Measurements from ENCODE around the gene ZC3H7A. TPM values are rescaled to one million over a fixed set of nuclear protein-coding genes. Genes with fewer than 3 reads are reported as not detected.

The ZC3H7A gene
- total and polyA plus RNA-seq, 2 of the 8 experiments (the other 6 are each of a cell fraction or from before 2014, with no cell fraction given): 32.0 to 55.9 TPM

GRCh38 chr16:11750056-11750455, 47.0 kb downstream of the ZC3H7A start:
- Histone ChIP-seq H2BK5ac (ENCODE audit: low read depth, low read length) (no peak overlapping the region), H4K91ac (replicated peaks; ENCODE audit: insufficient read length, low read length) (no peak overlapping the region), H2BK12ac (ENCODE audit: low read depth, low read length) (no peak overlapping the region), H4K5ac (ENCODE audit: insufficient read length, low read depth, low read length) (no peak overlapping the region), H3K4ac (replicated peaks; ENCODE audit: insufficient read length, low read depth, low read length) (no peak overlapping the region), H2BK20ac (ENCODE audit: low read length) (no peak overlapping the region), H3K23ac (ENCODE audit: insufficient read length) (no peak overlapping the region), H3K27ac (ENCODE audit: low read depth, low read length) (no peak overlapping the region), H2AK5ac (ENCODE audit: low read depth, low read length) (no peak overlapping the region), H3K36me3 (ENCODE audit: control insufficient read depth in 2 of 4, insufficient read depth in 4 of 4, low read length in 3 of 4) (peaks cover 16 to 32% (median 24%) of the 10 kb centered on the region in 4 experiments), H2AFZ (ENCODE audit: low read length) (no peak overlapping the region), H3K14ac (ENCODE audit: insufficient read length) (no peak overlapping the region), H2BK120ac (replicated peaks; ENCODE audit: low read depth, low read length) (no peak overlapping the region), H3K23me2 (ENCODE audit: low read depth, low read length) (0 out of 2 replicates have a peak, but pooled peaks cover 2% of the 10 kb centered on the region), H3K27me3 (replicated peaks in 1 of 4; ENCODE audit: control insufficient read depth in 3 of 4, extremely low read depth in 1 of 4, insufficient read depth in 3 of 4, low read length in 3 of 4) (no peaks in the 10 kb centered on the region), H2BK15ac (ENCODE audit: low read length) (no peak overlapping the region), H3K9ac (replicated peaks in 1 of 4; ENCODE audit: extremely low read depth in 1 of 4, low read depth in 3 of 4, low read length in 3 of 4) (no peak overlapping the region), H3K4me1 (replicated peaks in 1 of 4; ENCODE audit: control insufficient read depth in 3 of 4, insufficient read depth in 4 of 4, low read length in 3 of 4) (no peaks in the 10 kb centered on the region), H3K4me2 (ENCODE audit: insufficient read depth in 1 of 2, low read depth in 2 of 2, low read length in 2 of 2) (no peak overlapping the region), H4K20me1 (replicated peaks in 1 of 2; ENCODE audit: control insufficient read depth in 1 of 2, insufficient read depth in 2 of 2, low read length in 2 of 2) (no peaks in the 10 kb centered on the region), H3K18ac (ENCODE audit: extremely low read depth, low read length) (no peak overlapping the region), H4K8ac (ENCODE audit: extremely low read depth, insufficient read depth, low read length) (no peak overlapping the region), H3K79me2 (ENCODE audit: control insufficient read depth in 1 of 2, insufficient read depth in 2 of 2, low read length in 2 of 2) (no peaks in the 10 kb centered on the region), H3K56ac (replicated peaks; ENCODE audit: insufficient read length, low read depth, low read length) (no peak overlapping the region), H3K4me3 (ENCODE audit: extremely low read depth in 1 of 4, insufficient read depth in 2 of 4, low read depth in 3 of 4, low read length in 4 of 4) (no peak overlapping the region), H3K79me1 (ENCODE audit: low read depth, low read length) (no peaks in the 10 kb centered on the region), H3K9me3 (ENCODE audit: insufficient read depth in 2 of 2, low read depth in 1 of 2, low read length in 1 of 2) (no peaks in the 10 kb centered on the region)
- FAIRE-seq (no peak), DNase-seq (ENCODE audit: low read depth in 1 of 2, low spot score in 2 of 2) (no peak)
- POLR2A ChIA-PET (ENCODE audit: partially characterized antibody): interaction anchor here (0.7 kb wide), 1 partner anchor 161 kb away, joined by 3 read pairs; no protein-coding TSS in a partner anchor
- CTCF ChIA-PET (ENCODE audit: partially characterized antibody): interaction anchor here (0.6 to 0.7 kb wide), 3 partner anchors 13 to 466 kb away, joined by 3 read pairs; no protein-coding TSS in a partner anchor
- 95% methylated on average over 7 of the region's 7 CpGs; no CpG with 5 or more reads in 1 of the 2 experiments for WGBS, 2 experiments (ENCODE audit: extremely low coverage in 1 of 2, insufficient coverage in 1 of 2, insufficient read length in 1 of 2, insufficient replicate concordance in 2 of 2, low coverage in 1 of 2, low lambda C conversion rate in 2 of 2, missing lambda C conversion rate in 1 of 2)
- no peak for TF ChIP-seq SIX5 (IDR thresholded peaks at IDR 0.05; ENCODE audit: low read depth, low read length)
- TF ChIP-seq JUN (IDR thresholded peaks at IDR 0.05; ENCODE audit: low read depth, low read length): no peak
- TF ChIP-seq CTBP2 (IDR thresholded peaks at IDR 0.05; ENCODE audit: borderline replicate concordance, insufficient read depth, insufficient read length, low read length): no peak
- TF ChIP-seq CEBPB (IDR thresholded peaks at IDR 0.05; ENCODE audit: low read depth, low read length): no peak
- TF ChIP-seq GABPA (IDR thresholded peaks at IDR 0.05; ENCODE audit: borderline replicate concordance, insufficient read depth, low read length): no peak
- no peak for TF ChIP-seq ATF2 (IDR thresholded peaks at IDR 0.05; ENCODE audit: low read length)
- TF ChIP-seq EP300 (IDR thresholded peaks at IDR 0.05; ENCODE audit: borderline replicate concordance in 1 of 2, low read depth in 2 of 2, low read length in 2 of 2): no peak
- no peak for TF ChIP-seq CTCF (IDR thresholded peaks at IDR 0.05; ENCODE audit: control extremely low read depth in 1 of 3, insufficient read depth in 1 of 3, low read depth in 1 of 3, low read length in 3 of 3)
- TF ChIP-seq ZNF274 (IDR thresholded peaks at IDR 0.05; ENCODE audit: borderline replicate concordance, extremely low read depth, low read length): no peak
